Stimulated activated CD8-positive, alpha-beta memory T cell treated with anti-CD3 and anti-CD28 coated beads, Interleukin-4, amount 100 ng/mL, for 4 hours (primary cell): ENCODE data around the gene DBR1.

Experiments used
- DNase-seq, 2 donors: peaks; one replicate each; pipeline ENCODE4 v3.0.0-alpha.2; 2020; ENCODE audit warnings: low read depth in 2 of 2, low spot score in 1 of 2

Gene DBR1

DNA sequence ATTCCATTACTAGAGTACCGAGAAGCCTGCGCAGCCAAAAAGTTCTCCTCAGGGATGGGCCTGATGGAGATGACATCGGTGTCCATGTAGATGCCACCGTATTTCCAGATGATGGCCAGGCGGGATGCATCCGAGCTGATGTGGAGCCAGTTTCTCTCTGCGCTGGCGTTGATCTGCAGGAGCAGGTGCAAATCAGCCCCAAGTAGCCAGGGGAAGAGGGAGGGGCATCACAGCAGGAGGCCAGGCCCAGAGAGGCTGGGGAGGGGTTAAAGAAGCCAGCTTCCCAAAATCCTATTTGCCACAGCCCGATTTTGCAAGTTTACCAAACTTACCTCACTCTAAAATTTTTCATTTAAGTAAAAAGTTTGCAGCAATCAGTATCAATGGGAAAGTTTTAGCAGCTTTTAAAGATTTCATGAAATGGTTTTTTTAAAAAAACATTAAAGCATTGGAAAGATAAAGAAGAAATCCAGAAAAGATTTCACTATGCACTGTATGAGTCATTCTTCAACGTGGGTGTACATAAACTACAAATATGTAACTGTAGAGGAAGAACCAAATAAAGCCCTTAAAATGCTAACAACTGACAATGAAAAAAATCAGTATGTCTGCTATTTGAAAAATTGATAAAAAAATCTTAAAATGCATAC is 49.9 kb downstream of the DBR1 start:
- DNase-seq: no peak

DNA sequence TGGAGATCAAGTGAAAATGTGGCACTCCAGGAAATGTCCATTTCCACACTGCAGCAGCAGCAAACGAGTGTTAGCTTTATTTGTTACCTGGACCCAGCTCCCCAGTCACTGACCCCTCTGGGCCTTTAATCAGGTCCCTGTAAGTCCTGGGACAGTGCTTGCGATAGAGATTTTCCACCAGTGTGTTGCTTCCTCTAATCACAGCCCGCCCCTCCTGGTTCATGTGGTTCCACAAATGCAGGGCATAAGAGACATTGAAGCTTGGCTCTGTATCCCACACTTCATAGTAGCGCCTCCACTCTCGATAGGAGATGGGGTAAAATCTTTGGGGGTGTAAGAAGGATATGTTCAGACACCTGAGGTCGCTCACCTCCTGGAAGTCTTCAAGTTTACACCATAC is 50.5 kb downstream of the DBR1 start:
- DNase-seq: no peak

DNA sequence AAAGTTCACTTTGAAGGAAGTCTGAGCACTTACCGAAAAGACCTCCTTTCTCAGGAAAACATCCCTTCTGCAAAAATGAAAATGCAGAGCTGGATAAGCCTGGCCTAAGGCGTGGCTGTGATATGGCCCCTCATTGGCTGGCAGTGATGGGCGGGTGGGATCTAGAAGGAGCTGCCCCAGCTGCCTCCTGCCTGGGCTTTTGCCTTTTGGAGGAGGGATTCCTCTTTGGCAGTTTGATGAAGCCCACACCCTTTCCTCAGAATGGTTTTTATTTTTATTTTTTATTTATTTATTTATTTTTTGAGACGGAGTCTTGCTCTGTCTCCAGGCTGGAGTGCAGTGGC is 55.3 kb downstream of the DBR1 start:
- DNase-seq: no peak

DNA sequence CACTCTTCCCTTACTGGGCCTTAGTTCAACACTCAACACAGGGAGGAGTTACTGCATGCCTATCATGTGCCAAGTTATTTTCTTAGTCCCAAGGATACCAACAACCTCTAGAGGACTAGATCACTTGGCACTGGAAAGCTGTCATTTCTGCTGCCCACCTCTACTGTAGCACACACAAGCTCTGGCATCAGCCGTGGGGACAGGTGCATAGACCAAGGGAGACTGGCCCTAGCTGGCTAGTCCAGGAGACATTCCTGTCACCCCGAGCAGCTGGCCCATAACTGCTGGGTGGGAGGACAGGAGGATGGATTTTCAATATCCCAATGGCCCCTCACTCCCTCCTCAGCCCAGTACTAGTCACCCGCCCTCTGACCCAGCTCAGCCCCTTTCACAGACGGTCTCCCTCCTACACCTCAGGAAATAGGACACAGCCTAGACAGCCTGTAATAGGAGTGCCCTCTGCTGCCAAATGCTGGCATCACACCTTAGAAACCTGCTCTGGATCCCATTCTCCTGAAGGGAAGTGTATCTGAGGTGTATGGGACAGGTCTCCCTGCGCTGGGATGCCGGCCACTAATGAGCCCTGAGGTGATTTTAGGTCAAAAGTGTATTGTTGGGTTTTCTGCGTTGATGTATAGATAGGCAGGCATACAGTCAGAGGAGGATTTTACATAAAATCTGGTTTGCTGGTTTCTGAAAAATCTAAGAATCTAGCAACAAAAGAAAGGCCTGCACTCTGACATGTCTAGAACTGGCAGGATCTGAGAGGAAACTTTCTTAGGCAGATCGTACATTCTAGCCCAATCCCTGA is 55.9 kb downstream of the DBR1 start:
- DNase-seq: peak in 1 of 2 donors; percentile 12

DNA sequence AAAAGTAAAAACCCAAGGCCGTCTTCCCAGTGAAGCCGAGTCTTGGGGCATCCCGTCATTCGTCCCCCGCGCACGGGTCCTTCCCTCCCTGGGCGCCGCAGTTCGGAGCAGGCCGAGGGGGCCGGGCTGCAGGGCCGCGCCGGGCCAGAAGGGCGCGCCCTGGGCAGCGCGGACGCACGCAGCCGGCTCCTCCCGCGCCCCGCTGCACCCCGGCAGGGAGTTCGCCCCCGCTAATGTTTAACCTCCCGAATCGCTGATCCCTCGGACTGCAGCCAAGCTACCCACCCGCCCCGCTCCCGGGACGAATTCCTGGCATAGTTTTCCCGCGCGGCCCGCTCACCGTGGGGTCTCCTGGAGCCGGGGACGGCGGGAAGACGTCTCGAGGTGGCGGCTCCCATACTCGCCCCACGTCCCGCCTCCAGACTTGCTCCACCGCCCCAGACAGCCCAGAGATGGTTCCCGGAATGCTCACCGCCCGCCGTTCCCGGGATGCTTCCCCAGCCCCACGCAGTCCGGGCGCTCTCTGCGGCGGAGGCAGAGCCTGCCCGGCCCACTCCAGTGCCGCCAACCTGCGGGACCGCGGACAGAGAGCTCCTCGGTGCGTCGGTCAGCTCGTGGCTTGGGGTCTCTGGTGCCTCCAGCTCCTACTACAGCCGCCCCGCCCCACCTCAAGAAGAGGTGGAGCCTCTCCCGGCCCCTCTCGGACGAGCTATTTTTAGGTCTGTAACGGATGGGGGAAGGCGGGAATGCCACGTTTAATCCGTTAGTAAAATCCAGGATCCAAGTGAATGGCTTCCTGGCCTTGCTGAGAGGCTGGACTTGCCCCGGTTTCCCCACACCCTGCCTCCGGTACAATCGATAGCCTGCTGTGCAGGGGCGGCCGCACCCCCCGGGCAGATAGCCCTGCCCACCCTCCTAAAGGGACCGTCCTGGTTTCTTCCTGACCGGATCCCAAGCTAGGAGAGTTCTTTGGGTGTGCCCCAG is 59.4 kb downstream of the DBR1 start, which contains the start of gene DZIP1L:
Gene DZIP1L (minus strand): TSS at position 621 of the 984 bp plus-strand sequence. CDS start 11,637 bp downstream, outside the sequence.
- no peak for DNase-seq

DNA sequence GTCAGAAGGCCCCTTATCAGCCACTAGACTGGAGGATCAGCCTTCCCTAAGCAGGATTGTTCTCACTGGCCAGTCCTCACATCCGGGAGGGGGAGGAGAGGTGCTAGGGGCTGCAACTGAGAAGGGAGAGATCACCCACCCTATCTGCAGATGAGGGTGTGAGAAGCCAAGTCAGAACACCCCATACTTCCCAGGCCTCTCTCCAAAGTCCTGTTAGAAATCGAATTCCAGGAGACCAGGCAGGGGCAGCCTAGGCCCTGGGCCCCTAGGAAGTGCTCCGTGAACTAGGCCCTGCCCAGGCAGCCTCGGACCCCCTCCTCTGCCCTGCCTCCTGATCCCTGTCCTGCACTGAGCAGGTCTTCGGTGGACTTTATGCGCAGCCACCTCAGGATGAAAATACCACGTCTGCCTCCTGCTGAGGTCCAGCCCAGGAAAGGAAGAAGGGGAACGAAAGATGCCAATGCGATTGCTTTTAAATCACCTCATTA is 60.2 kb downstream of the DBR1 start:
- no peak for DNase-seq

DNA sequence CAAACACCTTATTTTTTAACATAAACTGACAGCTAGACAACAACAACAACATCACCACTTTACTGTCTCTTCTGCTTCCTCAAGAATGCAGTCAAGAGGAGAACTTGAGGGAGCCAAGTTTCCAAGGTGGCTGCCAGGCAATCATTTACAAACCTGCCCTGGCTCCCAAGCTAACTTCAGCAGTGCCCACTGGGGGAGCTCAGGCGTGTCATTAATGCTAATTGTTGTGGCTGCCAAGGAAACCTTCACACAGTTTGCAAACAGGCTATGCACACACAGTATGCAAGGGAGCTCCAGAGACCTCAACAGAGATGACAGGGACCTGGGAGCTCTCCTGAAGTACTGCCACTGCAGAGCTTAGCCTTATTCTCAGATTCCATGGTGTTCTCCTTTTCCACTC is 61.4 kb downstream of the DBR1 start:
- DNase-seq: no peak

DNA sequence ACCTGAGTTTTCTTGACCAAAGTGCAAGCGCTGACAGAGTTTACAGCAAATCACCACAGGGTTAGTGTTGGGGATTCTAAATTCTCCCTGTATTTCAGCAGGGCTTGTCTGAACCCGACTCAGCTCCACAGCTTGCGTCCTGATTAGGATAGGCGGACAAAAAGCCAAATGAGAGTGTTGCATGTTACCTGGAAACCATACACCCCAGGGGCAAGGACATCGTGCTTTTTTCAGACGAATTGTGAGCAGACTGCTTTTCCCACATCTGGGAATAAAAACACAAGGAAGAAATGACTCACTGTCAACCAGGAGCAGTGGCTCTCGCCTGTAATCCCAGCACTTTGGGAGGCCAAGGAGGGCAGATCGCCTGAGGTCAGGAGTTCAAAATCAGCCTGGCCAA is 62.4 kb downstream of the DBR1 start:
- DNase-seq: no peak
